DMS 273 treated with DMSO at 0.1 percent for 48 hours (cell line): Measurements from ENCODE around the gene MAGT1.
"Not testable (repeated sequence)": the region's sequence is repeated elsewhere in the genome, so short reads cannot be mapped to it uniquely, and the experiment has no call there.

Experiments used
- DNase-seq: peaks from one replicate; lab custom pipeline; 2025; lab: John Stamatoyannopoulos, UW

Gene MAGT1

DNA sequence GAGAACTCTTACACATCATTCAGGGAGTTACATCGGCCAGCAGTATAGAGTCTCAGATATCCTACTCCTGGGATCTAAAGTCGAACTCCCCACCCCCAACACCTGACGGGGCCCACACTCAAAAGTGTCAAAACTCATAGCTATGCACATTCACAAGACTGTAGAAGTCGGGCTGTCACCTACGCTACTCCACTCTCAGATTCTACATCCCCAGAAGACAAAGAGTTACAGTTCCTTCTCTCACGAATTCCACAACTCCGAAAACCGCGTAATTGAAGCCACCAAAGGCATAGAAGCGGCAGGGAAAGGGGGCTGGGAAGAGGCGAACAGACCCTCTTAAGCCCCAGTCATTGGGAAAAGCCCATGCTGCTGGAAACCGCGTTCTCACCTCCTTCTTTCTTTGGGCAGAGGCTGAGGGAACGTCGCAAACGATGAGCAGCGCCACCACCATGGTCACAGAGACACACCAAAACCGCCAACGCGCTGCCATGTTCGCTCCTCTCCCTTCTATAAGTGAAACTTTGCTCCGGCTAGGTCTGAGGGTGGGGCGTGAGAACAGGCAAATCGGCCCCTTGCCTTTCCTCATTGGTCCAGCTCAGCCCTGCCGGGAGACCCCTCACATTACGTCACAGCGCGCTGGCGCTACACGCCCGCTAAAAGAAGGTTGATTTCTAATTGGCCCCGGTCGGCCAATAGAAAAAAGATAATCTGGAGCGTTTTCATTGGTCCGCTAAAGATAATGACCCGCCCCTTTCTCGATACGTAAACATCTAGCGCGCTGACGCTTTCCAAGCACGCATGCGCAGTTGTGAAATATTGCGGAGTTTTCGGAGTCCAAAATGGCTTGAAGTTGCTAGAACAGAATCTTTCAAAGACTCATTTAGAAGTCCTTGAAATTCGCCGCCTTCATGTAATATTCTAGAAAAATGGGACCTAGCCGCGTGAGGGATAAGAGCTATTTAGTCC, at the start of gene MAGT1:
TSS of gene MAGT1 (minus strand) at position 515 of the 966 bp plus-strand sequence. CDS start at position 490, 25 bp downstream.
- DNase-seq = peak; percentile 96

DNA sequence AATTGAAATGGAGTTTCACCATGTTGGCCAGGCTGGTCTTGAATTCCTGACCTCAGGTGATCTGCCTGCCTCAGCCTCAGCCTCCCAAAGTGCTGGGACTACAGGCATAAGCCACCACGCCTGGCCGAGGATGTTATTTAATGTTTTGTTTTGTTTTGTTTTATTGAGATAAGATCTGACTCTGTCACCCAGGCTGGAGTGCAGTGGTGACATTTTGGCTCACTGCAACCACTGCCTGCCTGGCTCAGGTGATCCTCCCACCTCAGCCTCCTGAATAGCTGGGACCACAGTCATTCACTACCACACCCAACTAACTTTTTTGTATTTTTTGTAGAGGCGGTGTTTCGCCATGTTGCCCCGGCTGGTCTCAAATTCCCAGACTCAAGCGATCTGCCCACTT, 49.8 kb upstream of the MAGT1 start:
- not testable (repeated sequence) for DNase-seq

DNA sequence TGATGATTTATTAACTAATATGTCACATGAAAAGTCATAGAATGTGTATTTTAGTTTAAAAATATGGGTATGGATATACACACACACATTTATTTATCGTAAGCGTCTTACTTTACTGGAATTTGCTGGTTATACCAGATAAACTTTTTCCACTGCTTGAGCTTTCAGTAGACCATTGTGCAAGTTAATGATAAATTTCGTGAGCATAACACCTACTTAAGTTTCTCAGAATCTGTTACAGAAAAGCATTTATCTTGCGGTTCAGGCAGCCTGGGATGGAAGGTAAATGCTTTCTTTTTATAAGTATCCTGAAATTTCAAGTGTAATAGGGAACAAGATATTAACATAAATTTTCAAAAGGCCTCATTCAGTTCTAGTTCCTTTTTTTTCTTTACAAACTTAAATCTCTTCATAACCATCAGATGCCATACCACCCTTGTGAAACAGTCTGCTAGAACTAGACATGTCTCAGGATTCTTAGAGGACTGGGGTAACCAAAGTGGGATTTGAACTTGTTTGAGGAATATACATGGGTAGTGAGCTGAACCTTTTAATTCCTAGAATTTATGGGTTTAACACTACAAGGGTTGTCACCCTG, 42.9 kb upstream of the MAGT1 start:
- no peak for DNase-seq

DNA sequence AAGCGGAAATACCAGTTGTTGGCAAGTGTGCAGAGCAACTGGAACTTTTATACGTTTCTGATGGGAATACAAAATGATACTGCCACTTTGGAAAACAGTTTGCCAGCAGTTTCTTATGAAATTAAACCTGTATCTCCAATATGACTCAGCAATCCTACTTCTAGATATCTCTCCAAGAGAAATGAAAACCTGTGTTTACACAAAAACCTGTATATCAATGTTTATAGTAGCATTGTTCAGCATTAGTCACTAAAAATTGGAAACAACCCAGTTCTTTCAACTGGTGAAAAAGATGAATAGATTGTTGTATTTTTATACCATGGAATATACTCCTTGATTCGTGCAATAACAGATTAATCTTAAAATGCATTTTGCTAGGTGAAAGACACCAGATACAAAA, 42.1 kb upstream of the MAGT1 start:
- no peak for DNase-seq

DNA sequence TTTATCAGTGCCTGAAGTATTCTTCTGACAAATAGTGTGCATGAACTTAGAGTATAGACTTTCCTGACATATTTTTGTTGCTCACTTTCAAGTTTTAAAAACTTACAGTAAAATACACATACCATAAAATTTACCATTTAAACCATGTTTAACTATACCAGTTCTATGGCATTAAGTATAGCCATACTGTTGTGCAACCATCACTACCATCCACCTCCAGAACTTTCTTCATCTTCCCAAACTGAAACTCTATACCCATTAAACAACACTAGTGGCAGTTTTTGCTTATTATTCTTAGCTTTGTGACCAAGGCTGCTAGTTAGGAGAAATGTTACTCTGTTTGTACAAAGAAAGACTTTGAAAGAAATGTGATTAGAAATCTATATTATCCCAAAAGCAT, 41.1 kb upstream of the MAGT1 start:
- DNase-seq = no peak

DNA sequence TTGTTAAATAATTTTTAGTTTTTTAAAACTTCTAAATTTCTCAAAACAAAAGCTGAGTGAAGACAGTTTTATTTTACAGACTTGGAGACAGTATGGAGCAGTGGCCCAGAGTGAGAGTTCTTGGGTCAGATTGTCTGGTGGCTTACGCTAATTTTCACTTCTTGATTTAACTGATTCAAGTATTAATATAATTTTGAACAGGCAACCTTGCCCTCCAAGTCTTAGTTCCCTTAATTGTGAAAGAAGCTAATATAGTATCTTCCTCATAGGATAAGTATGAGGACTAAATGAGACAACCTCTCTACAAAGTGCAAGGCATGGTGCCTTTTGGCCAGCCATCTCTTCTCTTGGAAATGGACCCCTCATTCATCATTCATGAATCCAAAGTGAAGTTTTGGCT, 40.7 kb upstream of the MAGT1 start:
- no peak for DNase-seq

DNA sequence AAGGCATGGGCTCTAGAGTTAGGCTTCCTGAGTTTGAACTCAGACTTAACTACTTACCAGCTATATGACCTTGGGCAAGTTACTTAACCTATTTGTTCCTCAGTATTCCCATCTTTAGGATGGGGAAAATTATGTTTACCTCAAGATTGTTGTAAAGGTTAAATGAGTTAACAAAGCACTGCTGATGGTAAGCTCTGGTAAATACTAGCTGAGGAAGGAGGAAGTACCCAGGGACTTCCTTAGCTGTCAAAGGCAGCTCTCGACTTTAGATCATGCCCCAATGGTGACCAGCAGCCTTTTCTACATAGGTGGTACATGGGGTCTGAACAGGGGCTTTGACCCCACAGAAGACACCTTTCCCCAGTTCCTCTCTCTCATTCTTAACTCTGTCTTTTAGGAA, 35.3 kb upstream of the MAGT1 start:
- DNase-seq = no peak

DNA sequence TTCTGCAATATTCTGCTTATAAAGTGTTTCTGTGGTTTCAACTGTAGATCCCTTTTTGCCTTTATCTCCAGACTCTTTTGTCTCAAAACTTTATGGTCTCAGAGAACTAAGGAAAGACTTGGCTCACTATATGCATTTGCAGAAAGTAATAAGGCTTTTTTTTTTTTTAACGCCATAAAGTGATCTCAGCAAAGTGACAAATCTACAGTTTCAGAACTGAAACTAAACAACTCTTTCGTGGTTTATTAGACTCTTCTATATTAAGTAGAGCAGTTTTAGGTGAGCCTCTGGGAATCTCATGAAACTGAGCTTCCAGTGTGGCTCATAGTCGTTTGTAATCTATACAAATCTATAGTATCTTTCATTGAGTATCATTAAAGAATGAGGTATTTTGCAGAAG, 30.5 kb upstream of the MAGT1 start:
- no peak for DNase-seq

DNA sequence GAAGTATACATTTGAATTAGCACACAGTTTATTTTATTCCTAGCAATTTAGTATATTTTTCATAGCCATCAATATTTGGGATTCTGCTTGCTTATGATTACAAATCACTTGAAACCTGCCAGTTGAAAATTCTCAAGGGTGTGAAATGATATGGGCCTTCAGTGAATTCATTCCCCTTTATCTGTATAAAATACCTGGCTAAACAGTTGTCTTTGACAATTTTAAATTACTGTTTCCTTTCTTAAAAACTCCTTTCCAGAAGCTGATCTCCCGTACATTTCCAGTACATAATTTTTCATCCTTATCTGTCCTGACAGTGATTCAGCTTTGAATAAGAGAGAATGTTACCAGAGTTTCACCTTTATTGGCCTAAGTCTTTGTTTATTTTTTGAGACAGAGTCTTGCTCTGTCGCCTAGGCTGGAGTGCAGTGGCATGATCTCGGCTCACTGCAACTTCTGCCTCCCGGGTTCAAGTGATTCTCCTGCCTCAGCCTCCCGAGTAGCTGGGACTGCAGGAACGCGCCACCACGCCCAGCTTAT, 29.2 kb upstream of the MAGT1 start:
- DNase-seq = no peak

DNA sequence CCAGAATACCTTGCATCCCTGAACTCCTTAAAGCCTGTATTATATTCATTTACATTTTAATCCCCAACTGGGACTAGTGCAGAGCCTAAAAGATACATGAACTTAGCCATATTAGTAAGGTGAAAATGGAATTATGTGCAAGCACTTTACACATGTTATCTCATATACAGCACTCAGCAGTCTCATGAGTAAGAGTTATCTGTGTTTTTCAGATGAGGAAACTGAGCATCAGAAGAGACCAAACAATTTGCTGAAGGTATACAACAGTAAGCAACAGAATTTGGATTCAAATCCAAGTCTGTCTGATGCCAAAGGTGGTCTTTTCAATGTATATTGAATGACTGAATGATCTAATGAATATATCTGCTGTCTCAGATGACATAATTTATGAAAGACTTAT, 27.6 kb upstream of the MAGT1 start:
- no peak for DNase-seq

DNA sequence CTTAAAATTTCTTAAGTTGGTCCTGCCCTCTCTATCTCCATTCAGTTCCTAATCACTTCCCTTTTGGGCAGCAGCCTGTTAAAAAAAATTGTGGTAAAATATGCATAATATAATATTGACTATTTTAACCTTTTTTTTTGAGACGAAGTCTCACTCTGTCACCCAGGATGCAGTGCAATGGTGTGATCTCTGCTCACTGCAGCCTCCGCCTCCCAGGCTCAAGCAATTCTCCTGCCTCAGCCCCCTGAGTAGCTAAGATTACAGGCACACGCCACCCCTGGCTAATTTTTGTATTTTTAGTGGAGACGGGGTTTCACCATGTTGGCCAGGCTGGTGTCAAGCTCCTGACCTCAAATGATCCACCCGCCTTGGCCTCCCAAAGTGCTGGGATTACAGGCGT, 24.1 kb upstream of the MAGT1 start:
- not testable (repeated sequence) for DNase-seq

DNA sequence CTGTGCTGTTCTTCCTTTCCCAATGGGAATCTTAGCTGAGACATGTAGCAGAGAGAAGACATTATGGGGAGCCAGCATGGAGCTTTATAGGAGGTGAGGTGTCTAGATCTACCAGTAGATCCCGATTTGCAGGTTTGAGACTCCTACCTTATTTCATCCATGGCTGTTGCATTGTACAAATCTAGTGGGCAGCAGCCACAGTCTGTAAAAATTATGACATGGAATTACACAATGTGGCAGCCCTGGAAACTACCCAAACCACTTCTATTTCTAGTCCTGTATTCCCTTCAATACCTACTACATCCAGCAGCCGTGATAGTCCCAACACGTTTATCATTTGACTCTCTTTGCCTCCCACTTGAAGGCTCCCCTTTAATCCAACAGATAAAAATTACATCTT, 23.3 kb upstream of the MAGT1 start:
- no peak for DNase-seq

DNA sequence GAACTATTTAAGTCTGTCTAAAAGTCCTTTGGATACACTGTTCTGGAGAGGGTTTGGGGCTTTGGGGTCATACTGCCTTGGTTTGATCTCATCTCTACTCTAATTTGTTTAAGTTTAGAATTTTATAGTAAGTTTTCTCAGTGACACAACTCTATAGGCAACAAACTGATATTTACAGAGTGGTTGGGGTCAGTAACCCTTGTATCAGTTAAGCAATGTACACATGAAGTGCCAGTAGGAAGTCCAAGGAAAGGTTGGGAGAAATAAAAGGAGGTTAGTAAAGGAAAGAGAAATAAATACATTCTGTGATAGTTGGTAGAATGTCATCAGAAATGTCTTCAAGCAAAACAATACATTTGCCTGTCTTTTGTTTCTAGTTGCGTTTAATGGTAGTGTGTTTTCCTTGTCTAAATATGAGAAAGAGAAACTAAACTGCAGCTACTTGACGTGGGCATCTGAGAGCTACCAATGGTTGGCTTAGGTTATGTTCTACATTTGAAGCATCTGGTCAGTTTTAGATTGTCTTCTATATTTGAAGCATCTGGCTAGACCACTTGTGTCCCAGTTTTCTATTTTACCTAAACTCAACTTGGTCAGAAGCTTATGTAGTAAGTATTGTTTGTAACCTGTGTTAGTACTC, 22.2 kb upstream of the MAGT1 start:
- DNase-seq = no peak

DNA sequence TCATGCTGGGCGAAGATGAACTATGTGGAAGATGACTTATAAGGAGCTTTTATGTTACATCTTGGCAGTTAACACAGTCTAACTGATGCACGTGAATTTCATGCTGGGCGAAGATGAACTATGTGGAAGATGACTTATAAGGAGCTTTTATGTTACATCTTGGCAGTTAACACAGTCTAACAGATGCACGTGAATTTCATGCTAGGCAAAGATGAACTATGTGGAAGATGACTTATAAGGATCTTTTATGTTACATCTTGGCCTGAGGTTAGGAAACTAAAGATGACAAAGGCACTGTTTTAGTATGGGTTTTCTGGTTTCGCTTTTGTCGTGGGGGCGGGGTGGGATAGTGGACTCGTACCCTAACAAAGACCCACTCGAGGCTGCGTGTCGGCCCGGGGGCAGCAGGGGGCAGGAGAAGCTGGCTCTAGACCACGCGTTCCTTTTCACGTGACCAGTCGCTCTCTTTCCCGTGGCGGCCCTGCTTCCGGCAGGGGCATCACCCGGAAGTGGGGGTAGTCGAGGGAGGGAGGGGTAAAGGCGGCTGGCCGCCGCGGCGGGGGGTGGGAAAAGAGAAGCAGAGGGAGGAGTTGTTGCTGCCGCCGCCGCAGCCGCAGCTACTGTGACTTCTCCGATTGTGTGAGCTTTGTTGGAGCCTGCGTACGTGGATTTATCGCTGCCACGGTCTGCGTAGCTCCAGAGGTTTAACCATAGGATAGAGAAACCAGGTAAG, 15.0 kb upstream of the MAGT1 start, which contains the start of gene ATP7A:
TSS of gene ATP7A (plus strand) at position 586 of the 733 bp plus-strand sequence. CDS start 60,949 bp downstream, outside the sequence.
- DNase-seq = peak; percentile 84

DNA sequence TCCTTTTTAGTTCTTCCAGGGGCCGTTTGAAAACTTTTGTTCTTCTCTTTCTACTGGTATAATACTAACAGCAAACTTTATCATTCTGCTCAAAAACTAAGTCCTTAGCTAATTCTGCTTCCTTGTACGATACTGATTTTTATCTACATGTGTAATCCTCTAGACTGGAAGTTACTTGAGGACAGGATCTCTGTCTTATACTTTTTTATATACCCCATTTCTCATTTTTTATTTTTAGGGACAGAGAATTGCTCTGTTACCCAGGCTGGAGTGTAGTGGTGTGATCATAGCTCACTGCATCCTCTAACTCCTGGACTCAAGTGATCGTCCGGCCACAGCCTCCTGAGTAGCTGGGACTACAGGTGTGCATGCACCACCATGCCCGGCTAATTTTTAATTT, 6.3 kb upstream of the MAGT1 start:
- DNase-seq = no peak

DNA sequence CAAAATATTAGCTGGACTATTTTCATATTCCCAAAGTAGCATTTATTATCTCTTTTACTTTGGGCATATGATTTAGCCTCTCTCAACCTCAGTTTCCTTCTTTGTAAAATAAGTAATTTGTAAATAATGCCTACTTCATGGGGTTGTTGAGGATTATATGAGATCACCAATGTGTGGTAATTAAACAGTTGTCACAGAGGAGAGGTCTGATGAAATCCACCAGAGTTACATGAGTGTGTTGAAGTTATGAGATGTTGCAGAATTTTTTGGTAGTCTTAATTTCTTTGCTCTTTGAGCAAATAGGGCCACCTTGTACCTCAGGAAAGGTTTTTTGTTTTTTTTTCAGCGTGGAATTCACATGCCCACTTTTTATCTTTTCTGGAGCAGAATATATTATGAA, 5.5 kb upstream of the MAGT1 start:
- no peak for DNase-seq

DNA sequence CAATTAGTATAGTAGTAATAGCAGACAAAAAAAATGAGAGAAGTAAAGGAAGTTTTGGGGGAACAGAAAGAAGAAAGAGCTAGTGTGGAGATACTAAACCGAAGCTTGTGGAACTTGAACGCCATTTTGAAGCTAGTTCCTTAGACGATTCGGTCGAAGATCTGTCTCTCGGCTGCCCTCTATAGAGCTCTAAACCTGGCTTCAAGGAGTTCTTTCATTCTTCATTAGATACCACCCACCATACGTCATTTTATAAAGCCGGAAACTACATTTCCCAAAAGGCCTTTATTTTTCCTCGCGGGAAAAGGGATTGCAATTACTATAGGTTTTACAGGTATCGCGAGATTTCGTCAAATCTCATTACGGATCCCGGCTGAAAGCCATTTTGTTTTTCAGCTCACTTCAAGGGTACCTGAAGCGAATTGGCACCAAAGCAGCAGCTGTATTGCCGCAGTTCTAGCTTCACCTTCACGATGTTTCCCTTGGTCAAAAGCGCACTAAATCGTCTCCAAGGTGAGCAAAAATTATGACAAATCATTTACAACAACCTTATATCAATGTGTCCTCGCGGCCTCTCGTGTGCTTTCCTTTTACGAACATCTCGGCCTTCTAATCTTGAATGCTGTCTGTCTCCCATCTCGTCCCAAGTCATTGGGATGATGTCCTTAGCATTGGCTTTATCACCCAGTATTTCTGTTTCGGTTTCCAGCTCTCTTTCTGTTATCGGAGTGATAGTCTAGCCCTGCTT, 4.0 kb upstream of the MAGT1 start, which contains the start of gene COX7B:
TSS of gene COX7B (plus strand) at position 388 of the 748 bp plus-strand sequence. CDS start at position 474, 86 bp downstream.
- DNase-seq = peak; percentile 96

DNA sequence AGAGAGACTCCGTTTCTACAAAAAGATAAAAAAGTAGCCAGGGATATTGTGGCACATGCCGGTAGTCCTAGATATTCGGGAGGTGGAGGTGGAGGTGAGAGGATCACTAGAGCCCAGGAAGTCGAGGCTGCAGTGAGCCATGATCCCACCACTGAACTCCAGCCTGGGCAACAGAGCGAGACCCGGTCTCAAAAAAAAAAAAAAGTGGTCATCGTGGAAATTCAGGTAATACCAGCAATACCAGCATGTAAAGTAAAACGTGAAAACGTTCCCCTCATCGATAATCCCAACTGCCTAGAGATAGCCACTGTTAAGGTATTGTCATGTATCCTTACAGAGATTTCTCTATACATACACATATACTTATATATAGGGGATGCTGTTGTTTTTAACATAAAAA, 1.5 kb downstream of the MAGT1 start:
- DNase-seq = no peak

DNA sequence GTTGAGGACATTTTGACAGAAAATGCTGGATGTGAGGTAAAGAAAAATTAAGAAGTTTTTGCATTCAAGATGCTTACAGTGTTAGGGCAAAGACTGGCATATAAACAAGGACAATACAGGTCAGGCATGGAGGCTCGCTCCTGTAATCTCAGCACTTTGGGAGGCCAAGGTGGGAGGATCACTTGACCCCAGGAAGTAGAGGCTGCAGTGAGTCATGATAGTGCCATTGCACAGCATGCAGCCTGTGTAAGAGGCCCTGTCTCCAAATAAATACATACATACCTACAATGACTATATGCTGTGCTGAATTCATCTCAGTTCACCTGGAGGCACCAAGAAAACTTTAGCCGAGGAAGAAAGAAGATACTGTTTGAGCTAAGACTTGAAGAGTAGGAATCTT, 2.3 kb downstream of the MAGT1 start:
- no peak for DNase-seq

DNA sequence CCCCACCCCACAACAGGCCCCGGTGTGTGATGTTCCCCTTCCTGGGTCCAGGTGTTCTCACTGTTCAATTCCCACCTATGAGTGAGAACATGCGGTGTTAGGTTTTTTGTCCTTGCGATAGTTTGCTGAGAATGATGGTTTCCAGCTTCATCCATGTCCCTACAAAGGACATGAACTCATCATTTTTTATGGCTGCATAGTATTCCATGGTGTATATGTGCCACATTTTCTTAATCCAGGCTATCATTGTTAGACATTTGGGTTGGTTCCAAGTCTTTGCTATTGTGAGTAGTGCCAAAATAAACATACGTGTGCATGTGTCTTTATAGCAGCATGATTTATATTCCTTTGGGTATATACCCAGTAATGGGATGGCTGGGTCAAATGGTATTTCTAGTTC, 13.8 kb downstream of the MAGT1 start:
- not testable (repeated sequence) for DNase-seq

DNA sequence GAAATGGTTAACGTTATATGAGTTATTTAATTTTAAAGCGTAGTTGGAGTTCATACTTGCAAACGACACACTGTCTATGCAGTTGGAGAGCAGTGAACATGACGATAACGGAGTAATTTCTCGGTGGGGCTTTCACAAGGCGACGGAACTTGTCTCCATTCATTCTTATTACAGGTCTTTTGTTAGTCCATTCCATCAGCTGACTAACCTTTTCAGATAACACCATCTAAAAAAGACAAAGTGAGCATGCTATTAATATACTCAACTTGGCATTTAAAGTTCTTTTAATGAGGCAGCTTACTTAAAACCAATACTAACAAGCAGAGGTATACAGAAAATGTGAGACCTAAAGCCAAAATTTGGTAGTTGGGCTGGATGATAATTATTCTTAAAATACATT, 19.9 kb downstream of the MAGT1 start:
- no peak for DNase-seq
